T-helper 1 cell treated with Interleukin-12 subunit alpha and Interleukin-12 subunit beta and Interleukin-4 antibody, amounts not matched to agents 30 μg/mL and 1 μg/mL, for 36 hours (primary cell): Measurements from ENCODE around the gene PRDM2.

Source experiments
- H3K27ac Mint-ChIP-seq: one replicate; pipeline ENCODE4 v1.8.0; 2021; ENCODE audit warnings: mild to moderate bottlenecking, mixed read lengths
- H3K27me3 Mint-ChIP-seq: one replicate; pipeline ENCODE4 v1.8.0; 2021; ENCODE audit warnings: low read depth, mixed read lengths
- H3K36me3 Mint-ChIP-seq: one replicate; pipeline ENCODE4 v1.8.0; 2021; ENCODE audit warnings: low read depth, mixed read lengths
- H3K4me1 Mint-ChIP-seq: one replicate; pipeline ENCODE4 v1.8.0; 2021; ENCODE audit warnings: low read depth, mixed read lengths
- H3K4me3 Mint-ChIP-seq: one replicate; pipeline ENCODE4 v1.8.0; 2021; ENCODE audit warnings: mild to moderate bottlenecking, moderate library complexity, mixed read lengths
- H3K9me3 Mint-ChIP-seq: one replicate; pipeline ENCODE4 v1.8.0; 2021; ENCODE audit warnings: mixed read lengths

Gene PRDM2

DNA sequence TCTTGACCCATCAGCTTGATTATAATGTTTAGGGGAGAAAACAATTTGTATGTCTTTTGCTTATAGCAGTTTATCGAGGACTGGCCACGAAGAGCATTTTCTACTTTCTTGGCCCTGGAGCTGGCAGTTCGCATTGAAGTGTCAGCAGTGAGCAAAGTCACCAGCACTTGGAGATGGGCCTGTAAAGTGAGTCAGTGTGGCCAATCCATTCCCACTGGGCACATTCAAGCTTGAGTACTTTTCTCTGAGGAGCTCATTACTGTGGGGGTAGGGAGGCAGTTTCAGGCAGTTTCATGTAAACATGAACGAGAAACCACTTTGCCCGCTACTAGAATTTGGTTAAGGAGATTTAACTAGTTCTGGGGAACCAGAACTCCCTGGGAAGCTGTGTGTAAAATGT, 164.8 kb downstream of the PRDM2 start:
- Mint-ChIP-seq H3K36me3 (no peaks in the 10 kb centered on the region), H3K27ac (no peak overlapping the region), H3K4me3 (no peak overlapping the region), H3K4me1 (no peaks in the 10 kb centered on the region), H3K27me3 (peaks cover 5% of the 10 kb centered on the region), H3K9me3 (no peaks in the 10 kb centered on the region)

DNA sequence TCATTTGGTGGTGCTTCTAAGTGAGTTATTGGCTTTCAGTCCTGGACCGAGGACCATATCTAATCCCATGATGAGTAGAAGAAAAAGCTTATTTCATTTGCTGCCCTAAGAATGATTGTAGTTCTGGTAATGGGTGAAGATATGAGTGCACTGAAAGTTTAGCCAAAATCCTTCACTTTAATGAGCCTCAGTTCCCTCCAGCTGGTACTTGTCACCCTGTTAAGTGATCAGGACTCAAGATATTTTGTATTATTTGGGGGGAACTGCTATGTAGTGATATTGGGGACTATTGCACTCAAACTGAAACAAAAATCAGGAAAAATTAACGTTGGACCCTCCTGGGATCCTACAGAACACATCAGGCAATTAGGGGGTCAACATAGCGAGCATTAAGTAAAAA, 165.9 kb downstream of the PRDM2 start:
- Mint-ChIP-seq H3K36me3 (no peaks in the 10 kb centered on the region), H3K27ac (no peak overlapping the region), H3K4me3 (no peak overlapping the region), H3K27me3 (no peaks in the 10 kb centered on the region), H3K9me3 (no peaks in the 10 kb centered on the region), H3K4me1 (no peaks in the 10 kb centered on the region)

DNA sequence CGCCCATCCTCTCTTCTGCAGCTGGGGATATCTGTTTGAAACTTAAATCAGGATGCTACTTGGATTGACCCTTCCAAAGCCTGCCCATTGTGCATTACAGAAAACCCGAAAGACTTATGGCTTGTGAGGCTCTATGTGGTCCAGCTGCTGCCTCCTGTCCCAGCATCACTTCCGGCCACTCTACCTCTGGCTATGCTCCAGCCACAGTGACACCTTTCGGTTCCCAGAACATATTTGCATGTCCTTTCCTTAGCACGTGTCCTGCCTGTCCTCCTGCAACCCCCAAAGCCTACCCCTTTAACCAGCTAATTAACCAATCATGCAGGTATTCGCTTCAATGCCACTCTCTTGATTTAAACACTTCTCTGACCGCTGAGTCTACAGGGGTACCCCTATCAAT, 167.6 kb downstream of the PRDM2 start:
- Mint-ChIP-seq H3K27ac (no peak overlapping the region), H3K27me3 (no peaks in the 10 kb centered on the region), H3K9me3 (no peaks in the 10 kb centered on the region), H3K4me3 (no peak overlapping the region), H3K36me3 (no peaks in the 10 kb centered on the region), H3K4me1 (no peaks in the 10 kb centered on the region)

DNA sequence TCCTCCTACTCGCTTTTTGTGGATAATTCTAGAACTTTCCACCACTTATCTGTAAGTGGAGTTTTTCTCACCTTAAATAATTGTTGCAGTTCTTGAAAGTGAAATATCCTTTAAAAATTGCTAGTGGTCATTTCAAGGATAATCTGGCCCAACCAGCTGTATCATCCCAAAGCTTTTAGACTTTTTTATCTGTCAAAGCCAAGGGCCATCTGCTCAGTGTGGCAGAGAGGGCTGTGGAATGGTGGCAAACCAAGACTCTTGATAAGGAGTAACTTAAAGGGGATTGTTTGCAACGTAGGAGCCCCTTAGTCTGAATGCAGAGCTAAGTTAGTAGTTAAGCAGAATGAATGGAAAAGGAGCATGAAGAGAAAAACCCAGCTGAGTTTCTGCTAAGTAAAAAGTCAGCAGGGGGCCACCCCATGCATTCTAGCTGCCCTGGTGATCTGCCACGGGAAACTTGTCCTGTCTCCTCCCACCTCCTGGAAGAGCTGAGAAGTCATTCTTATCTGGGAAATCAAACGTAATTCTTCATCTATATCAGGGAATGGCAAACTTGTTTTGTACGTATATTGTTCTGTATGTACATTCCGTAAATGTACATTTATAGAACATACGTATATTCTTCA, 169.3 kb downstream of the PRDM2 start:
- Mint-ChIP-seq H3K9me3 (no peaks in the 10 kb centered on the region), H3K27me3 (no peaks in the 10 kb centered on the region), H3K27ac (no peak overlapping the region), H3K4me3 (no peak overlapping the region), H3K36me3 (no peaks in the 10 kb centered on the region), H3K4me1 (no peaks in the 10 kb centered on the region)

DNA sequence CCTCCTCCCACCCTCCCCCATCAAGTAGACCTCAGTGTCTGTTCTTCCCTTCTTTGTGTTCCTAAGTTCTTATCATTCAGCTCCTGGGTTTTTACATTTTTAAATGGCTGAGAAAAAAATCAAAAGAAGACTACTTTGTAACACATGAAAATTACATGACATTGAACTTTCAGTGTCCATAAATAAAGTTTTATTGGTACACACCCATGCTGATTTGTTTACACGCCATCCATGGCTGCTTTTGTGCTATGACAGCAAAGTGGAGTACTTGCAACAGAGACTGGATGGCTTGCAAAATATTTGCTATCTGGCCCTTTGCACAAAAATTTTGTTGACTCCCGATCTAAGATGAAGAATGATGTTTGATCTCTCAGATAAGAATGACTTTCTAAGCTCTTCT, 171.4 kb downstream of the PRDM2 start:
- H3K4me1 Mint-ChIP-seq: no peaks in the 10 kb centered on the region
- H3K27ac Mint-ChIP-seq: no peak overlapping the region
- H3K27me3 Mint-ChIP-seq: no peaks in the 10 kb centered on the region
- H3K36me3 Mint-ChIP-seq: no peaks in the 10 kb centered on the region
- no peak overlapping the region for H3K4me3 Mint-ChIP-seq
- H3K9me3 Mint-ChIP-seq: no peaks in the 10 kb centered on the region

DNA sequence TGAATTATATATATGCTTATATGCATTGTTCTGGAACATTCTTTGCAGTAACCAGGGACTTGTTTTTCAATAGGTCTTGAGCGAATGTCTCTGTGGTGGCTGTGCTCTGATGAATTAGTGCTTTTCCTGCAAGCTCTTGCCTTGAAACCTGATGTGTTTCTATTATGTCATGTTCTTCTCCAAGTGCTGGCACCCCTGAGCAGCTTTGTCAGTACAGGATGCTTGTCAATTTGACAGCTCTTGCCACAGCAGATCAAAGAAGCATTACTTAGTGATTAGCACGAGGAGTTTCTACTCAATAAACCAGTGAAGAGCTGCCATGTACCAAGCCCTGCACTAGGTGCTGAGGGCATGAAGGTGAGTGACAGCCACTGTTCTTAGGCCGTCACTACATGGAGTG, 171.9 kb downstream of the PRDM2 start:
- H3K4me1 Mint-ChIP-seq: no peaks in the 10 kb centered on the region
- no peaks in the 10 kb centered on the region for H3K36me3 Mint-ChIP-seq
- no peak overlapping the region for H3K4me3 Mint-ChIP-seq

DNA sequence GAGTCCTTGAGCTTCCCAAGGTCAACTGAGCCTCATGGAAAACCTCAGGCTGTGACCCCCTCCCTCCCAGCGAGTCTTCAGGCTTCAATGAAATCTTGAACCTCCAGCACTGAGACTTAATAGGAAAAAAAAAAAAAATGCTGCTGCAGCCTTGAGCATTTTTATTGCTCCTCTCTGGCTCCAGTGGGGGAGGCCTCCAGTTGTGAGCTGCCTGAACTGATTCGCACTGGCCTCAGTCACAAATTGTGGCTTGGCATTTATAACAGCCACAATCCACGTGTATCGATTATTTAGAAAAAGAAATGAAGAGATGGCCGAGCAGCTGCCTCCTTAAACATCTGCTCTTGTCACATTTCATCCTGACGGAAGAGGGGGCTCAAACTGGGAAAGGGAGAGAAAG, 173.0 kb downstream of the PRDM2 start:
- H3K4me1 Mint-ChIP-seq: no peaks in the 10 kb centered on the region
- no peaks in the 10 kb centered on the region for H3K36me3 Mint-ChIP-seq
- H3K27ac Mint-ChIP-seq: no peak overlapping the region
- no peaks in the 10 kb centered on the region for H3K27me3 Mint-ChIP-seq
- no peaks in the 10 kb centered on the region for H3K9me3 Mint-ChIP-seq
- no peak overlapping the region for H3K4me3 Mint-ChIP-seq

More for the DNA sequence above, 171.9 kb downstream of the PRDM2 start:
- H3K27me3 Mint-ChIP-seq: no peaks in the 10 kb centered on the region
- no peak overlapping the region for H3K27ac Mint-ChIP-seq
- no peaks in the 10 kb centered on the region for H3K9me3 Mint-ChIP-seq
